NCI-H345 (cell line): ENCODE data around the gene TIGD2.

Experiments used
- DNase-seq: peaks from one replicate; lab custom pipeline; 2025; lab: John Stamatoyannopoulos, UW

The TIGD2 gene

GRCh38 chr4:89110986-89111832 is at the start of gene TIGD2:
Gene TIGD2, plus strand, starts transcription at chr4:89111533. Its CDS starts 1,442 bp downstream, at chr4:89112975.
- peak; percentile 87 for DNase-seq

- no peak for DNase-seq
Measured at GRCh38 chr4:89064848-89065247, 46.5 kb upstream of the TIGD2 start.

GRCh38 chr4:89067417-89067816 is 43.9 kb upstream of the TIGD2 start:
- DNase-seq, result no peak

GRCh38 chr4:89069481-89069880 is 41.9 kb upstream of the TIGD2 start:
- DNase-seq, result no peak

GRCh38 chr4:89070041-89070440 is 41.3 kb upstream of the TIGD2 start:
- DNase-seq, result no peak

- DNase-seq, result no peak
Measured at GRCh38 chr4:89071311-89071710, 40.0 kb upstream of the TIGD2 start.

GRCh38 chr4:89072921-89073320 is 38.4 kb upstream of the TIGD2 start:
- no peak for DNase-seq

- DNase-seq, result no peak
Measured at GRCh38 chr4:89077761-89078160, 33.6 kb upstream of the TIGD2 start.

- DNase-seq, result no peak
Measured at GRCh38 chr4:89078300-89078699, 33.0 kb upstream of the TIGD2 start.

- no peak for DNase-seq
Measured at GRCh38 chr4:89099034-89099433, 12.3 kb upstream of the TIGD2 start.

GRCh38 chr4:89099471-89099870 is 11.9 kb upstream of the TIGD2 start:
- DNase-seq, result no peak

- no peak for DNase-seq
Measured at GRCh38 chr4:89100853-89101252, 10.5 kb upstream of the TIGD2 start.

- DNase-seq, result no peak
Measured at GRCh38 chr4:89101256-89102161, 9.8 kb upstream of the TIGD2 start.

GRCh38 chr4:89105726-89106125 is 5.6 kb upstream of the TIGD2 start:
- DNase-seq, result no peak

- DNase-seq, result no peak
Measured at GRCh38 chr4:89108091-89108490, 3.2 kb upstream of the TIGD2 start.

- DNase-seq, result no peak
Measured at GRCh38 chr4:89109841-89110540, 1.3 kb upstream of the TIGD2 start.

- DNase-seq, result no peak
Measured at GRCh38 chr4:89110541-89110985, 770 bp upstream of the TIGD2 start.

- no peak for DNase-seq
Measured at GRCh38 chr4:89111833-89112563, 665 bp downstream of the TIGD2 start.

GRCh38 chr4:89113415-89113814 is 2.1 kb downstream of the TIGD2 start:
- no peak for DNase-seq

GRCh38 chr4:89114100-89114499 is 2.8 kb downstream of the TIGD2 start:
- DNase-seq, result no peak

GRCh38 chr4:89117115-89117514 is 5.8 kb downstream of the TIGD2 start:
- no peak for DNase-seq

GRCh38 chr4:89119166-89119565 is 7.8 kb downstream of the TIGD2 start:
- no peak for DNase-seq
